Fibroblast of skin of back (primary cell): ENCODE data around the gene SPATA2L.
"Not testable (repeated sequence)": the region's sequence is repeated elsewhere in the genome, so short reads cannot be mapped to it uniquely, and the experiment has no call there.

Source experiments
- DNase-seq: peaks from one replicate; pipeline ENCODE4 v3.0.0-alpha.2; 2013

Gene SPATA2L

GRCh38 chr16:89706518-89707260, 5.2 kb upstream of the SPATA2L start:
- no peak for DNase-seq

GRCh38 chr16:89705006-89705405, 3.5 kb upstream of the SPATA2L start:
- no peak for DNase-seq

- no peak for DNase-seq
Observed at GRCh38 chr16:89704281-89704680, 2.8 kb upstream of the SPATA2L start.

GRCh38 chr16:89700649-89701424, 668 bp downstream of the SPATA2L start:
- DNase-seq: no peak

- peak; percentile 94 for DNase-seq
Observed at GRCh38 chr16:89700100-89700648, 1.3 kb downstream of the SPATA2L start.

- not testable (repeated sequence) for DNase-seq
Observed at GRCh38 chr16:89699629-89700099, 1.8 kb downstream of the SPATA2L start.

GRCh38 chr16:89698717-89699116, 2.8 kb downstream of the SPATA2L start:
- DNase-seq: not testable (repeated sequence)

- DNase-seq: no peak
Observed at GRCh38 chr16:89697616-89698331, 3.7 kb downstream of the SPATA2L start.

GRCh38 chr16:89697161-89697615, 4.3 kb downstream of the SPATA2L start:
- no peak for DNase-seq

- no peak for DNase-seq
Observed at GRCh38 chr16:89696670-89697128, 4.8 kb downstream of the SPATA2L start.

- no peak for DNase-seq
Observed at GRCh38 chr16:89695875-89696669, 5.4 kb downstream of the SPATA2L start.

- DNase-seq: no peak
Observed at GRCh38 chr16:89695086-89695874, 6.2 kb downstream of the SPATA2L start.

GRCh38 chr16:89694784-89695085, 6.8 kb downstream of the SPATA2L start:
- not testable (repeated sequence) for DNase-seq

- DNase-seq: no peak
Observed at GRCh38 chr16:89693931-89694783, 7.3 kb downstream of the SPATA2L start.

GRCh38 chr16:89693289-89693731, 8.2 kb downstream of the SPATA2L start:
- DNase-seq: no peak

GRCh38 chr16:89691986-89692569, 9.4 kb downstream of the SPATA2L start:
- no peak for DNase-seq

- DNase-seq: no peak
Observed at GRCh38 chr16:89691231-89691985, 10.1 kb downstream of the SPATA2L start.

GRCh38 chr16:89690392-89690901, 11.1 kb downstream of the SPATA2L start:
- DNase-seq: no peak

GRCh38 chr16:89689621-89690020, 11.9 kb downstream of the SPATA2L start:
- not testable (repeated sequence) for DNase-seq
